HepG2 (cell line): ENCODE results near the gene TTC39C. TPM values are rescaled to one million over a fixed set of nuclear protein-coding genes. Genes with fewer than 3 reads are reported as not detected.

ENCODE experiments used
- ATAC-seq: fragments of 200-7000 bp; cut with Tn5 transposase; 3 replicates; pipeline ENCODE4 v1.9.1; 2020; ENCODE audit warnings: mild to moderate bottlenecking, moderate library complexity
- BruUV-seq: library from RNA; stranded (reverse); fragments of 400-500 nt; replicated peaks from 2 replicates; lab custom pipeline; 2021; lab: Mats Ljungman, UMichigan
- CTCF ChIA-PET: fragments of 300-600 bp; formaldehyde crosslinking; extraction: SDS; loops from one replicate; lab custom pipeline; 2021; ENCODE audit warnings: low total read pairs, inconsistent platforms, low intra/inter-chr PET ratio; lab: Yijun Ruan, JAX
- POLR2A ChIA-PET: fragments of 350-600 bp; sonication (Branson Sonifier 250); formaldehyde crosslinking; loops from one replicate; lab custom pipeline; 2020; ENCODE audit warnings: antibody characterized with exemption, inconsistent platforms; lab: Yijun Ruan, JAX
- DNase-seq: peaks from one replicate; pipeline ENCODE4 v3.0.0-alpha.2; 2015; ENCODE audit warnings: low spot score
- FAIRE-seq: peaks from 3 replicates; lab custom pipeline; 2011; peaks lifted over from hg19 to GRCh38; lab: Jason Lieb, UNC
- H2AFZ ChIP-seq: one replicate; pipeline ENCODE4 v1.6.1; 2011; ENCODE audit warnings: low read length, inconsistent platforms
- H3K27ac ChIP-seq: fragments of 300-600 bp; 3 replicates; pipeline ENCODE4 v1.8.0; 2011; ENCODE audit warnings: mixed run types, mild to moderate bottlenecking, mixed read lengths, low read length, inconsistent platforms; ENCODE audit not compliant: insufficient read depth; ENCODE audit errors: extremely low read length
- H3K27me3 ChIP-seq, 2 experiments: fragments of 200-600 bp in 1 of 2; 2 replicates in 1 of 2; 3 replicates in 1 of 2; pipeline versions ENCODE4 v1.6.0 to v1.8.0; 2011; ENCODE audit warnings: low read length in 2 of 2, mild to moderate bottlenecking in 2 of 2, moderate library complexity in 2 of 2, inconsistent platforms in 1 of 2; ENCODE audit not compliant: insufficient read depth in 2 of 2, control insufficient read depth in 1 of 2
- H3K36me3 ChIP-seq, 2 experiments: fragments of 200-600 bp in 1 of 2; replicated peaks in 1 of 2; 2 replicates in 1 of 2; 3 replicates in 1 of 2; pipeline versions ENCODE4 v1.5.1 to v1.8.0; 2011; ENCODE audit warnings: low read length in 2 of 2, inconsistent platforms in 1 of 2; ENCODE audit not compliant: insufficient read depth in 2 of 2, control insufficient read depth in 1 of 2
- H3K4me1 ChIP-seq: 2 replicates; pipeline ENCODE4 v1.5.1; 2012; ENCODE audit warnings: low read length, inconsistent platforms; ENCODE audit not compliant: insufficient read depth
- H3K4me2 ChIP-seq: 2 replicates; pipeline ENCODE4 v1.6.0; 2011; ENCODE audit warnings: low read depth, low read length, inconsistent platforms
- H3K4me3 ChIP-seq, 3 experiments: fragments of 200-600 bp in 1 of 3; sonication (generic), shearing (Covaris generic) in 1 of 3; replicated peaks in 1 of 3; 2 replicates each; pipeline ENCODE4 v1.5.1; 2011 to 2016; ENCODE audit warnings: low read length in 3 of 3, inconsistent platforms in 2 of 3, low read depth in 2 of 3, mild to moderate bottlenecking in 2 of 3, control low read depth in 1 of 3, mixed read lengths in 1 of 3; ENCODE audit not compliant: insufficient read depth in 1 of 3
- H3K79me2 ChIP-seq: one replicate; pipeline ENCODE4 v1.6.1; 2011; ENCODE audit warnings: low read length, inconsistent platforms; ENCODE audit not compliant: insufficient read depth
- H3K9ac ChIP-seq: 2 replicates; pipeline ENCODE4 v1.6.0; 2011; ENCODE audit warnings: mild to moderate bottlenecking, low read depth, low read length, inconsistent platforms; ENCODE audit not compliant: insufficient read depth
- H3K9me3 ChIP-seq: 2 replicates; pipeline ENCODE4 v1.5.1; 2012; ENCODE audit warnings: mild to moderate bottlenecking, low read length
- H4K20me1 ChIP-seq: 2 replicates; pipeline ENCODE4 v1.6.0; 2011; ENCODE audit warnings: inconsistent platforms, mild to moderate bottlenecking, low read length, moderate library complexity; ENCODE audit not compliant: insufficient read depth
- ATF6 ChIP-seq: sonication (generic); formaldehyde crosslinking; conservative IDR thresholded peaks from 2 replicates; pipeline ENCODE4 v1.4.0; 2020; ENCODE audit warnings: missing genetic modification reagents
- HMG20A ChIP-seq: IDR thresholded peaks from 2 replicates; pipeline ENCODE4 v1.6.1; 2016; ENCODE audit warnings: borderline replicate concordance
- IRF9 ChIP-seq: sonication (generic); formaldehyde crosslinking; IDR thresholded peaks from 2 replicates; pipeline ENCODE4 v1.8.0; 2022; ENCODE audit warnings: missing genetic modification reagents, mild to moderate bottlenecking, borderline replicate concordance
- KAT8 ChIP-seq: IDR thresholded peaks from 2 replicates; pipeline ENCODE4 v1.6.1; 2016; ENCODE audit warnings: missing genetic modification reagents, missing compliant biosample characterization
- MXI1 ChIP-seq: IDR thresholded peaks from 3 replicates; pipeline ENCODE4 v1.6.1; 2012; ENCODE audit warnings: low read depth, low read length, inconsistent platforms, borderline replicate concordance
- RFX5 ChIP-seq: IDR thresholded peaks from 2 replicates; pipeline ENCODE4 v1.6.1; 2011; ENCODE audit warnings: low read depth, low read length, improper control_type of control experiment
- TBX3 ChIP-seq: fragments of 450-650 bp; IDR thresholded peaks from 2 replicates; pipeline ENCODE4 v1.6.1; 2017; ENCODE audit warnings: antibody characterized with exemption, mild to moderate bottlenecking, inconsistent platforms, borderline replicate concordance
- ZNF142 ChIP-seq: sonication (generic); formaldehyde crosslinking; IDR thresholded peaks from 2 replicates; pipeline ENCODE4 v1.4.0; 2020; ENCODE audit warnings: missing genetic modification reagents
- ZNF3 ChIP-seq: IDR thresholded peaks from 2 replicates; pipeline ENCODE4 v1.7.0; 2017; ENCODE audit warnings: inconsistent platforms
- ZNF30 ChIP-seq: sonication (generic); formaldehyde crosslinking; IDR thresholded peaks from 2 replicates; pipeline ENCODE4 v1.5.0; 2020; ENCODE audit warnings: mild to moderate bottlenecking, missing genetic modification reagents
- ZNF589 ChIP-seq: sonication (generic); formaldehyde crosslinking; conservative IDR thresholded peaks from 2 replicates; pipeline ENCODE4 v1.8.0; 2022; ENCODE audit warnings: mild to moderate bottlenecking, moderate library complexity, missing genetic modification reagents
- ZNF629 ChIP-seq: sonication (generic); formaldehyde crosslinking; conservative IDR thresholded peaks from 2 replicates; pipeline ENCODE4 v1.5.0; 2020; ENCODE audit warnings: missing genetic modification reagents
- ZNF704 ChIP-seq: sonication (generic); formaldehyde crosslinking; IDR thresholded peaks from 2 replicates; pipeline ENCODE4 v1.8.1; 2023; ENCODE audit warnings: mild to moderate bottlenecking, inconsistent platforms, moderate library complexity, missing genetic modification reagents, borderline replicate concordance
- ZNF816 ChIP-seq: sonication (generic); formaldehyde crosslinking; IDR thresholded peaks from 2 replicates; pipeline ENCODE4 v1.8.0; 2022; ENCODE audit warnings: missing genetic modification reagents, mild to moderate bottlenecking, borderline replicate concordance
- in situ Hi-C: cut with HindIII; loops from 2 replicates; pipeline ENCODE4 v1.10.0; 2017; ENCODE audit warnings: low pct_unique_long_range_greater_than_20kb; ENCODE audit not compliant: extremely low pct_ligation_motif_present
- intact Hi-C: fragments of 100-400 bp; cut with micrococcal nuclease; formaldehyde crosslinking; loops from one replicate; pipeline ENCODE4 v1.10.0; 2022; ENCODE audit not compliant: unreplicated experiment
- polyA plus RNA-seq, 8 experiments: library from polyadenylated mRNA; depleted of rRNA in 3 of 8; stranded (reverse) in 7 of 8; unstranded in 1 of 8; fragments of >200 nt; fragmentation: Illumina TruSeq in 4 of 8; extraction: Trizol in 4 of 8; gene quantifications; 2 replicates each; pipeline versions ENCODE4 v1.2.1 to v1.2.3, GENCODE V29; 2011 to 2016; ENCODE audit warnings: low read depth in 4 of 8, missing spikeins in 1 of 8, mixed read lengths in 1 of 8; ENCODE audit not compliant: insufficient read depth in 1 of 8
- total RNA-seq, 5 experiments: library from RNA; depleted of rRNA; stranded (reverse); fragments of >200 nt; fragmentation: Illumina TruSeq; extraction: Trizol; gene quantifications; 2 replicates each; pipeline ENCODE4 v1.2.3, GENCODE V29; 2016; ENCODE audit warnings: low read depth in 1 of 5

TTC39C gene
- total and polyA plus RNA-seq, 2 of the 13 experiments (the other 11 are each of a cell fraction or from before 2014, with no cell fraction given) = 19.1 to 25.9 TPM

GRCh38 chr18:24071779-24072178 is 57.2 kb downstream of the TTC39C start:
- no peaks in the 10 kb centered on the region for H3K9me3 ChIP-seq
- no peak overlapping the region for H3K9ac ChIP-seq
- FAIRE-seq (no peak), ATAC-seq (no peak), DNase-seq (peak; percentile 62)
- ChIA-PET POLR2A (interaction anchor here (0.6 to 2.0 kb wide), 5 partner anchors 10 to 59 kb away, joined by 3 to 9 read pairs (median 4); no protein-coding TSS in a partner anchor), CTCF (no interaction called here)
- 0 out of 5 replicates have a peak, but pooled peaks cover 0 to 1% of the 10 kb centered on the region in 2 experiments for H3K27me3 ChIP-seq
- H3K79me2 ChIP-seq = no peaks in the 10 kb centered on the region
- no TSS peak for BruUV-seq
- no peak overlapping the region for H3K4me3 ChIP-seq
- intact Hi-C loops (loop anchor here (1.0 kb wide), 1 partner anchor 20 kb away; no protein-coding TSS in a partner anchor), in situ Hi-C loops (no loop called here)
- H4K20me1 ChIP-seq = no peaks in the 10 kb centered on the region; the same call in 1 of the 2 replicates
- H3K27ac ChIP-seq = no peak overlapping the region
- no peak overlapping the region for H3K4me2 ChIP-seq
- peaks cover 34% of the 10 kb centered on the region for H3K4me1 ChIP-seq
- H3K36me3 ChIP-seq = peaks cover 0 to 1% of the 10 kb centered on the region in 2 experiments; a peak in 1 of 5 replicates
- no peak overlapping the region for H2AFZ ChIP-seq
- TF ChIP-seq ZNF589 (CRISPR knock-in tag) = no peak
- no peak for TF ChIP-seq MXI1
- no peak for TF ChIP-seq ZNF142
- no peak for TF ChIP-seq KAT8
- TF ChIP-seq ZNF3 (CRISPR knock-in tag) = no peak
- 0 out of 2 replicates have a peak, but pooled peaks have one; percentile 13 for TF ChIP-seq HMG20A
- no peak for TF ChIP-seq ATF6 (CRISPR knock-in tag)
- TF ChIP-seq ZNF704 (CRISPR knock-in tag) = no peak
- TF ChIP-seq RFX5 = no peak
- TF ChIP-seq ZNF30 (CRISPR knock-in tag) = no peak
- peak; percentile 97 for TF ChIP-seq TBX3
- TF ChIP-seq IRF9 (CRISPR knock-in tag) = no peak
- no peak for TF ChIP-seq ZNF816 (CRISPR knock-in tag)
- no peak for TF ChIP-seq ZNF629
